SK-MEL-5 (cell line): Measurements from ENCODE around the gene UBAC2. TPM values are rescaled to one million over a fixed set of nuclear protein-coding genes. Genes with fewer than 3 reads are reported as not detected.

Experiments used
- DNase-seq: peaks from one replicate; pipeline ENCODE4 v3.0.0-alpha.2; 2016; ENCODE audit warnings: low read depth, low spot score
- in situ Hi-C: cut with HindIII; loops from 2 replicates; pipeline ENCODE4 v1.10.0; 2016; ENCODE audit warnings: low sequenced_read_pairs, high pct_unique_total_duplicates, low pct_unique_long_range_greater_than_20kb
- total RNA-seq: library from RNA; depleted of rRNA; stranded (reverse); fragments of >200 nt; shearing (Covaris generic); gene quantifications from 2 replicates; pipeline ENCODE4 v1.2.3, GENCODE V29; 2014

Gene UBAC2
- total RNA-seq, 1 experiment from 2014 or later, result 70.2 TPM

DNA sequence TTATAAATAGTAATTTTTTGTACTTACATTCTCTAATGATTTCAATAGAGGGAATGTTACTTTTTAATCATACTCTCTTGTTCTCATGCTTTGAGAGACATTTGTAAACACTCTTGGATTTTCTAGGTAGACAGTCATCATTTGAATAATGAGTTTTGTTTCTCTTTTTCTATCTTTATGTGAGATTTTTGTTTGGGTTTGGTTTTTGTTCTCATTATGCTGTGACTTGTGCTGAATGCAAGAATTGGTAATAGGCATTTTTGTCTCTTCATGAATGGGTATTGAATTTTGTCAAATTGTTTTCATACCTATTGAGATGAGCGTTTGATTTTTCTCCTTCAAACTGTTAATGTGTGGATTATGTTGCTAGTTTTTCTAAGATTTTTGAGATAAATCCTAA lies 163.3 kb downstream of the UBAC2 start:
- in situ Hi-C loops, result no loop called here

DNA sequence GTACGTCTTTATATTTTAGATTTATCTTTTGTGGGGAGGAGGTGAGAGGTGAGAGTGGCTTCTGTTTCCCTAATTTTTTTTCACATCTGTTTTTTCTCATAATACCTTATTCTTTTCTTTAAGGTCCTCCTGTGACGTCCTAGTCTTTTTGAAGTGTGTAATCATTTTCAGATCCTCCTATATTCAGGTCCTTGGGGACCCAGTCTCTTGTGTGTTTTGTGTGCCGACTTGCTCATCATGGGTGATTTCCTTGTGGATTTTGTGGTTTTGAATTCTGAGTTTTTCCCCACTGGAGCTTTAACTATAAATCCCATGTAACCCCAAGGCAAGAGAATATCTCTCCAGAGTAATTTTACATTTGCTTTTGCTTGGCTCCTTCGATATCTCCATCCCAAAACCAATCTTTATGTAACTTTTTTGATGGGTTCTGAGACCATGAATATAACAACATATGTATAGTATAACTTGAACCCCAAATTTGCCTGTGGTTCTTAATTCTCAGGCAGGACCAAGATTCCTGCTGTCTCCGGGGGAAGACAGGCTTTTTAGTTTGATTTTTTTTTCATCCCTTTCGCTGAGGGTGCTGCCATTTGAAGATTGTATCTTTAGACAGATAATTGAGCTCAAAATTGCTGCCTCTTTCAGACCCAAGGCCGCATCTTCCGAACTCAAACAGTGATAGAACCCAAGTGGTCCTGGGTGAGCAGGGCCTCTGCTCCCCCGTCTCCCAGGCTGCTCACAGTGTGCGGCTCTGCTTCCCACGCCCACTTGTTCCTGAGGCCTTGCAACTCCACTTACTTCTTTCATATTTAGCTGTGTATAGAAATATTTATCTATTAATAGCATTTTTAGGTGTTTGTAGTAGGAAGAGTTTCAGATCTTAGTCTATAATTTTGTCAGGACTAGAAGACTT lies 165.7 kb downstream of the UBAC2 start:
- DNase-seq, result no peak
- in situ Hi-C loops, result no loop called here

More for the DNA sequence above, 163.3 kb downstream of the UBAC2 start:
- DNase-seq, result no peak

DNA sequence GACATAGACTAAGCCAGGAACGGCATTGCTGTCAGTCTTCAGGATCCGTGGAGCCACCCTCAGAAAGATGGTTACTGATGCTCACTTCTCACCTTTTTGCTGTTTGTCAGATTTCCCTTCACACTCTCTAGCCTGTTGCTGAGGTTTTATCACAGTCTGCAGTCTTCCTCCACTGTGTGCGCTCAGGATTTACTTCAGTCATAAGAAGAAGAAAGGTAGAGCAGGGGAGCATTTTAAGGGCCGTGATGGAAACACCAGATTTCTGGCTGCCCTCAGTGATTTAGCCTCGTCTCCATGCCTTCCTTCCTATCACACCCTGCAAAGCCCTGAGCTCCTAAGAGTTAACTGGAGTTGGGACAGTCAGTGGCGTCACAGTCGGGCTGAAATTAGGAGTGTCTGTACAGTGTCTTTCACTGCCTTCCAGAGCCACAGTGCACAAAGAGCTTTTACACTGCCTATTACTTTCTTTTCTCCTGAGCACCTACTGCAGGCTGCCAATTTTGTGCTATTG lies 166.5 kb downstream of the UBAC2 start:
- DNase-seq, result no peak
- in situ Hi-C loops, result no loop called here

DNA sequence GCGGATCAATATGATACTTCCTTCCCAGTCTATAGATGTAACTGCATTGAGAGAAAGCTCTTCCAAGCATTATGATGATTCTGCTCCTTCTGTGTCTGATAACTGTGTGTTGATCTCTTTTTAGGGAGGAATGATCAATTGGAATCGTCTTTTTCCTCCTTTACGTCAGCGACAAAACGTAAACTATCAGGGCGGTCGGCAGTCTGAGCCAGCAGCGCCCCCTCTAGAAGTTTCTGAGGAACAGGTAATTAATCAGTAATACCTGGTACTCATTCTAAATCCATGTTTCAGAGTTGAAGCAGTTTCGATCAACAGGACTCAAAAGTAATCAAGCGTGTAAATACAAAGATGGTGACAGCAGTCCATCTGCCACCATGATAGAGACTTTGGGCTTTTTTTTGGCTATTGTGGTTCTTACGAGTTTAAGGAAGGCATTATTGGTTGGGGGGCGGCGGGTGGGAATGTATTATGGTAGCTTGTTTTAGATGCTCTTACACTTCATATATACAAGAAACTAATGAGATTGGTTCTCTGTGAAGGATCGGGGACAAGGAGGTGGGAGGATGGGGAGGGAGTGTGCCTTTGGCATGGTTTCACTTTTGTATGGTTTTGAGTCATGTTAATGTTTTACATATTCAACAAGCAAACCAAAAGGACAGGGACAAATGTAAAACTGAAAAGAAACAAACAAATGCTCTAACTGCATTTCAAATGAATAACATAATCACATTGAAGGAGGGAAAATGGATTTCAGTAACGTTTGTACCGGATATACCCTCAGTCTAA lies 167.2 kb downstream of the UBAC2 start:
- no peak for DNase-seq
- in situ Hi-C loops, result no loop called here

DNA sequence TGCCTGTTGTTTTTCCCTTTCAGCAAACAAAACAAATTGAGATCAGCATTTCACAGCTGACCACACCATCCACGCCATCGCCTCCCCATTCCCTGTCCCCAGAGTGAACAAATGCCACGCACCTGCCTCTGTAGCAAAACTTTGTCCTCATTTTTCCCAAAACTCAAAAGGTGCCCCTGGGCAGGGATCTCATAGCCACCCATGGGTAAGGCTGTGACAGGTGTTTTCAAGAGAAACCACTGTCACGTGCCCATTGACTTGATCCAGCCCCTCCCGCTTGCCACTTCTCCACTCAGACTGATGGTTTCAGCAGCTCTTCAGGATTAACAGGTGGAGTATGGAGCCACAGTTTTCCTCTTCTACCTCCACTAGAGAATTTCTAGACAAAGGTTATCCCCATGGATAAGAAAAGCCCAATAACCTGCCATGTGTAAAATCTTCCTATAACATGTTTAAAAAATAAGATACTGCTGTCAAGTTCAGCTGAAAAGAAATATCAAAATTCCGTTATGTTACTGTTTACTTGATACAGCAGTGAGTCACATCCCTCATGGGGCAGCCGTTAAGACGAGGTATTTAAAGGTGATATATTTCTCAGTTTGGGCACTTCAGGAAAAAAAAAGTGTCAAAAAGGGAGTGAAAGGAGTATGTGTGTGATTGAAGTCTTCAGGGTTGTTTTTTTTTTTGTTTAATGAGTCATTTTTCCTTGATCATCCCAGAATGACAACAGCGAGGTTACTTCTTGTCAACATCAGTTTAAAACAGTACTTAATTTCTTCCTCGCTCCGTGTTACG lies 170.0 kb downstream of the UBAC2 start:
- DNase-seq, result no peak
- in situ Hi-C loops, result no loop called here

DNA sequence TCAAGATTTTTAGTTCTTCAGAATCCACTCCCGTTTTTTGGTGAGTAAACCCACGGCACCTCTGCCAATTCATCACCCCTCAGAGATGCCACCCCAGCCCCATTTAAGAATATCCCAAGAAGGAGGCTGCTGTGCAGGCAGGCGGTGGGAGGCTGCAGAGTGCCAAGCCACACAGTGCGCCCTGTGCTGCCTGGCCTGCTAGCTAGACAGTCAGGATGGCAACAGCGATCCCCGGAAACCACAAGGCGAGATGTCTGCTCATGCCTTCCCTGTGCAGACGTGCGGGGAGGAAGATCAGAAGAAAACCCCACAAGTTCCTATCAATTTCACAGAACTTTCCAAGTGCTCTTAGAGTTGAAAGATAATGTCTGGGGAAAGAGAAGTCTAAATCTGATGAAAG lies 171.3 kb downstream of the UBAC2 start:
- DNase-seq, result no peak
- in situ Hi-C loops, result no loop called here

DNA sequence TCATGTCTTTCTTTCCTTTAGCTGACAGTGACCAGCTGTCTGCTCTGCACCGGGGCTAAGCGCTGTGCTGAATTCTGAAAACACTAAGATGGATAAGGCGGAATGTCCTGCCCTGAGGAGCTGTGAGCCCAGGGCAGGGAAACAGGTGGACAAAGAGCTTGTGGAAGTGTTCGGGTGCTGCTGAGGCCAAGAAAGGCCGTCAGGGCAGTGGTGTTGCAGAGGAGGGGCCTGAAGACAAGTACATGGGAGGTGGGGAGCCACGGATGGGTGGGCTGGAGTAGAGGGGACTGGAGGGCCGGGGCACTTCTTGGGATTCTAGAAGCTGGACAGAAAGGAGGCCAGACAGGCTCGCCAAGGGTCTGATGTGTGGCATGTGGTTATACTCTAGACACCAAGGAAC lies 172.8 kb downstream of the UBAC2 start:
- in situ Hi-C loops, result no loop called here
- no peak for DNase-seq

DNA sequence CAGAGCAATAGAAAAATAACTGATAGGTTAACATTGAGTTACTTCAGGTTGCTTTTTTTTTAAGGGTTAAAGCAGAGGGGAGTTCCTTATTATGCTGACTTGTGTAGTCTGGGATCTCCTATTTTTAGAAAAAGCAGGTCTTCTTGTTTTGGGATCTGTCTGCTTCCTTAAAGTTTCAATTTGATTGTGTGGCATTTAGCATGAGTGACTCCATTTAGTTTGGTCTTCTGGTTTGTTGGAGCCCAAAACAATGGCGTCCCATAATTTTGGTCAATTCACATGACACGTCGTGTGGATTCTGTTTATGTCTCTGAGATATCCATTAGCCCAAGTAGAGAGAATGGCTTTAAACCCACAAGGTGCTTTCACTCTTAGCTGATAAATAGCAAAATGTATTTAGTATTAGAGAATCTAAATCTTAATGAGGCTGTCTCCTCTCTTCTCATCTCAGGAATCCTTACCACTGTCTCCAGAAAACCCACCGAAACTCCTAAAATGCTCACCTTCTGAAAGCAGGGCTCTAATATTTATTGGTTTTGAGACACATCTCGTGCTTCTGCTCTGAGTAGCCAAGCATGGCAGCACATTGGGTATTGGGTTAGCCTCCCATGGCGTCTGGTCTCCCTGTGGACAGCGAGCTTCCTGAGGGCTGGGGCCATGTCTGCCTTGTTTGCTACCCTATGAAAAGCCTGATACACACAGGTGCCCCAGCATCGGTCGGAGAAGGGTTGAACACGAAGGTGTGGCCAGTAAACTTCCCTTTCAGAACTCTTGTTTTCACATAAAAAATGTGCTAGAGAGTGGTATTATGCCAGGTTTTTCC lies 173.7 kb downstream of the UBAC2 start:
- no peak for DNase-seq
- in situ Hi-C loops, result no loop called here

DNA sequence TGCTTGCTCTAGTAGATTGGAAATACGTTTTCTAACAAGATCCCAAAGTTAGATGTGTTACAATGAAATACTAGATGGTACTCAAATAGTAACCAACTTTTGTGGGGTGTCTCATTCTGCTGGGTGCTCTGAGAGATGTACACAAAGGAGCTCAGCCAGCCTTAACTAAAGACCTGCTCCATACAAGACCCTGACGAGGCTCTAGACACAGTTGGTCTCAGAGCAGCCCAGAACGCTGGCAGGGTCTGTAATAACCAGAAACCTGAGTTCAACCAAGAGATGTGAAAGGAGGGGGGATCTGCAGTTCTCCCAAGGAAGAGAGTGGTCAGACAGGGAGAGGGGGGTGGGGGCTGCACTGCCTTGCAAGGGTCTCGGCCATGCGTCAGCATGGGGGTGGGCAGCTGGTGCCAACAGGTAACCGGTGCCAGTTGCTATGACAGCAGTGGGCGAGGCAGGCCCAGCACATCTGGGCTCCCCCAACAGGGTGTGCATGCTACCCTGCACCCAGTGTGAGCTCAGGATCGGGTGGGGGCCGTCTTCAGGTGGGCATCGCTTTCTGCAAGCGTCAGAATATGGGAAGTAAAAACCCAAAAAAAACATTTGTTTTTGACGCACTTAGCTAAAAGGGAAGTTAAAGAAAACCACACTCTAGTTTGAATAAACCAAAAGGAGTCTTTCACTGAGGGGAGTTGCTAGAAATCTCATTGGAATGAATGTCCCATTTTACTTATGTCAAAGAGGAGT lies 174.5 kb downstream of the UBAC2 start:
- in situ Hi-C loops, result no loop called here
- DNase-seq, result no peak

DNA sequence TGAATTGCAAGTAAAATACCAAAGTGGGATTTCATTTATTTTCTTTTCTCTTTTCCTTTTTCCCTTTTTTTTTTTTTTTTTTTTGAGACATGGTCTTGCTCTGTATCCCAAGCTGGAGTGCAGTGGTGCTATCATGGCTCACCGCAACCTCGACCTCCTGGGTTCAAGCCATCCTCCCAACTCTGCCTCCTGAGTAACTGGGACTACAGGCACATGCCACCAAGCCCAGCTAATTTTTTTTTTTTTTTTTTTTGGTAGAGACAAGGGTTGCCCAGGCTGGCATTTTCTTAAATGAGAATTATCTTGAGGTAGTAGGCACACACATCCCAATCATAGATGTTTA lies 175.1 kb downstream of the UBAC2 start:
- no peak for DNase-seq
- in situ Hi-C loops, result no loop called here

DNA sequence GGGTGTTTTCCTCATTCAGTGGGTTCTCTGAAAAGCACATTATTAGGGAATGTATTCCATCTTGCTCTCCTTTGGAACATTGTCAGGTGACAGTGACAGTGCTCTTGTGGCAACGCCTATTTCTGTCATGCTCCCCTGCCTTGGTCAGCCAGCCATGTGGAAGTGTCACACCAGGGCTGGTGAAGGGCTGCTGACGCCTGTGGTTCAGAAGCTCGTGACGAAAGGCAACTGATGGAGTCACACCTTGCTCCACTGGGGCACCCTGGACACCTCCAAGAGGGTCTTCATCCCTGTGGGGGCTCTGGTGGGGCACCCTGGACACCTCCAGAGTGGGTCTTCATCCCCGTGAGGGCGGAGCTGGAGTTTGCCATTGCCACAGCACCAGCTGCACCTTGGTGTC lies 175.5 kb downstream of the UBAC2 start:
- DNase-seq, result no peak
- in situ Hi-C loops, result no loop called here

DNA sequence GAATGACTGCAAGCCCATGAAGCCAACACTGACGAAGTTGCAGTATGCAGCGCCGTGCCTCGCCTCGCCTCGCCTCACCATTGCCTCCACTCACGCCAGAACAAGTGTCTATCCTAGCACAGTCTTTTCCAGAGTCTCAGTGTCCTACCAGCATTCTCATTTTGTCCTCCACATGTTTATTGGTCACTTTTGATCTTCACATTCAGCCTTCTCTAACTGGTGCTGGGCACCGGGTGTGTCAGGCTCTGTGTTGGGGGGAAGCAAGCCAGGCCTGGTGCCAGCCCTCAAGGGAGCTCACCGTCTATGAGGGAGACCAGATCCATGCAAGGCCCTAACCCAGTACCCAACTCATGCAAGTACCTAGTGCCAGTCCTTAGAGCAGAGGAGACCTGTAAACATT lies 176.3 kb downstream of the UBAC2 start:
- no peak for DNase-seq

DNA sequence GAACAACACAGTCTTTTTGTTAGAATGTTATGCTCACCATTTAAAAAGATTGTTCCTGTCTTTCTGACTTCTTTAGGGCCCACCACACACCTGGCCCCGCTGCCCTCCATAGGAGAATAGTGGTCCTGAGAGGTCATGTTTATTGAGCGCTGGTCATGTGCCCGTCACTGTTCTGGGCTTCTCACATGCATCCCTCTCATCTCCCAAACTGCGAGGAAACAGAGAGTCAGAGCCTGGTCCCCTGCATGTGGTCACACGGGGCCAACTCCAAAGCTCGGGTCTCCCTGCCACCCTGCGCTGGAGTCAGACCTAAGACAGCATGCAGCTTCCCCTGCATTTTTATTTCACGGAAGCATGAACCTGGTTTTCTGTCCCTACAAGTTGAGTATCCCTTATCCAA lies 177.0 kb downstream of the UBAC2 start:
- in situ Hi-C loops, result no loop called here
- DNase-seq, result no peak

More for the DNA sequence above, 176.3 kb downstream of the UBAC2 start:
- in situ Hi-C loops, result no loop called here

DNA sequence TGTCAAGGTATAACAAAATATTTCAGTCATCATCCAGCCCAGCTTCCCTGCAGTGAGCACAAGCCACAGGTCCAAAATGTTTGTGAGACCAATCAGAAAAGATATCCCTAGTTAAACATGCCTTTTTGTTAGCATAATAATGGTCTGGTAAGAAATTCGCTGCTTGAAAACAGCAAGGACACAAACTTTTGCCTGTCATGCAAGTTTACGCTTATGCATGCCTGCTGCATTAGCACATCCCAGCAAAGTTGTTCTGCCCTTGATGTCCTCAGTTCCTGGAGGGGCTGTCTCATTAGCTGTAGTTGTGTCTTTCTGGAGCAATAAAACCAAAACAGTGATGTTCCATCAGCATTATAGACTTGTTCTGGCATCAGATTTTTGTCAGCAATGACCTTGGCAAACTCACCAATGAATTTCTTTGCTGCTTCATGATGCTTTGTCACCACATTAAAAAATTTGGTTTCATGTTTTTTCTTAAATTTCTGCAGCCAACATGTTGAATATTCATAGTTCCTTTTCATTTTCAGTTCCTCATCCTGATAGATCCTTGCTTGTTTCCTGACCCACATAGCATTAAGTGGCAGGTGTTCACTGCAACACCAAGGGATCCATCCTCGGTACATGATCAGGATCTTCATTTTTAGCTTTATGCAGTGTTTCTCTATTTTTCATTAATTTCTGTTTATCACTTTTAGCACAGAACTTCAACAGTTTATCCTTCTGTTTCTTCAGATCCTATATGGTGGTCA lies 178.5 kb downstream of the UBAC2 start:
- no peak for DNase-seq
- in situ Hi-C loops, result no loop called here

DNA sequence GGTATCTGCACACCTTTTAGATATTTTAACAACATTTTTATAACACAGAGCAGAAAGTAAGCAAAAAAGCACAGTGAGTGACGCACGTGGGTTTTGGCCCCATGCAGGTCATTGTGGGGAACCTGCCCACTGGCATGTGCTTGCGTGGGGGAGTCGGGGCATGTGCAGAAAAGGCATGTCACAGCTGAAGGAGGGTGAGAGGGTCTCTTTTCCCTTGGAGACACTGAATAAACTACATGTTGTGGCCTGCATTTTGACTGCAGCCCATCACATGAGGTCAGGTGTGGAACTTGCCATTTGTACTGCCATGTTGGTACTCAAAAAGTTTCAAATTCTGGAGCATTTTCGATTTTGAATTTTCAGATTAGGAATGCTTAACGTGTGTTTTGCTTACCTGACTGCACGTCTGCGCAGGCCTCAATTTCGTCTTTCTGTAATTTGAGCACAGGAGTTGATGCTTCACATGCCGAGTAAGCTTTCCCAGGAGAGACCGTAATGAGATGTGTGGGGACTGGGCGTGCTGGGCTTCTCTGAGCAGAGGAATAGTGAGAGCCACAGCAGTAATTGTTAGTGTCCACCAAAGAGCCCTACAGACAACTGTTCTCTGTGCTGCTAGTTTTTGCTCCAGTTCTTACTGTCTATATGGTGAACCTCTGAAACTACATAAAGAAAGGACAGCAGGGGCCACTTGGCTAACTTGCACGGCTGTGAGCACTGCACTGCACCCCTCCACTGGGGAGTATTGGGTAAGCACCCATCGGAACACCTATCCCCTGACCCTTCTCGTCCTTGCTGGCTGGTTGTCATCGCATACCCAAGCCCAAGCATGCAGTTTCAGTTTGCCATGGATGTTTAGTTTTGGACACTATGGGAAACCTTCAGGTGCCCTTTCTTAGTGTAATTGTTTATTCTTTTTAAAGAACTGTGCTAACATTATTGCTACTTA lies 179.5 kb downstream of the UBAC2 start:
- in situ Hi-C loops, result no loop called here
- no peak for DNase-seq
